GM18861 (cell line): ENCODE measurements around the gene FAM131C.
"Not testable (repeated sequence)": the region's sequence is repeated elsewhere in the genome, so short reads cannot be mapped to it uniquely, and the experiment has no call there.

Experiments
- ATAC-seq: cut with Tn5 transposase; IDR thresholded peaks from one replicate; pipeline ENCODE4 v1.9.1; 2021; ENCODE audit not compliant: unreplicated experiment

The FAM131C gene

GRCh38 chr1:16041200-16041599 lies 32.3 kb downstream of the FAM131C start:
- no peak for ATAC-seq

- ATAC-seq: not testable (repeated sequence)
These were observed 33.6 kb downstream of the FAM131C start for GRCh38 chr1:16039871-16040270.

- no peak for ATAC-seq
These were observed 34.9 kb downstream of the FAM131C start for GRCh38 chr1:16038620-16038912.

DNA sequence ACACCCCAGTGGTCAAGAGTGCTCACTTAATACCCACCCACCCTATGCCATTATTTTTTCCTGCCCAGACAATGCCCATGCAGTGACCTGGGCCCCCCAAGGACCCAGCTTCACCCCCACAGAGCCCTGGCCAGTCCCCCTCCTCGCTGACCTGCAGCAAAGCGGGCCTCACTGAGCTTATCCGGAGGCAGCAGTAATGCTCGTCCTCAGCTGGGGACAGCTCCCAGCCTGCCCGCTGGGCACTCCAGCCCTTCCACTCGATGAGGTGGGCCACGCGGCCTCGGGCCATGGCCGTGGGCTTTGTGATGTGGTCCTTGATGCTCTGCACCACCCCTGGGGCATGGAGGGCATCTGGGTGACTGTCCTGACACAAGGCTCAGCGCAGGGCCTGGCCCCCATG lies 37.0 kb downstream of the FAM131C start:
- not testable (repeated sequence) for ATAC-seq

DNA sequence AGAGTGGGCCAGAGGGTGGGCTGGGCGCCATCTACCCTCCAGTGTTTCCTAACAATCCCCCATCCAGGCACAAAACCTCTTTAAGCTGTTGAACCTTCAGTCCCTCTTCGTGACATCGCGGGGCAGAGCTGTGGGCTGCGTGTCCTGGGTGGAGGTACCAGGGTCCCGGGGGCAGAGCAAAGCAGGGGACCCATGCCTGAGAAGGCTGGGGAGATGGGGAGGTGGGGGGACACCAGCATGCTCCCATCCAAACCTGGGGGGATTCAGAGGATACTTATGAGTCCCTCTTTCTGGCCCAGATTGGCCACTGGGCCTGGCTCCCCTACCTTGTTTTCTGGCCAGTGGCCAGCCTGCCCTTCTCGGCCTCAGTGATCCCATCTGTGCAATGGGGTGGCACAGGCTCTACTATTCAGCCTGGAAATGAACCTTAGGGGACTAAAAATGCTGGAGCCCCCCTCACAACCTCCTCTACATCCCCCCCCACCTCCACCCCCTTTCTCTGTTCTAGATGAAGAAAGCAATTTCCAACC lies 40.3 kb downstream of the FAM131C start:
- ATAC-seq: not testable (repeated sequence)

- ATAC-seq: no peak
These were observed 40.9 kb downstream of the FAM131C start for GRCh38 chr1:16032388-16033102.

- ATAC-seq: no peak
These were observed 41.9 kb downstream of the FAM131C start for GRCh38 chr1:16031551-16031950.

GRCh38 chr1:16029288-16029687 lies 44.2 kb downstream of the FAM131C start:
- no peak for ATAC-seq

GRCh38 chr1:16029003-16029268 lies 44.5 kb downstream of the FAM131C start:
- ATAC-seq: not testable (repeated sequence)

GRCh38 chr1:16028237-16029002 lies 45.0 kb downstream of the FAM131C start:
- ATAC-seq: no peak

DNA sequence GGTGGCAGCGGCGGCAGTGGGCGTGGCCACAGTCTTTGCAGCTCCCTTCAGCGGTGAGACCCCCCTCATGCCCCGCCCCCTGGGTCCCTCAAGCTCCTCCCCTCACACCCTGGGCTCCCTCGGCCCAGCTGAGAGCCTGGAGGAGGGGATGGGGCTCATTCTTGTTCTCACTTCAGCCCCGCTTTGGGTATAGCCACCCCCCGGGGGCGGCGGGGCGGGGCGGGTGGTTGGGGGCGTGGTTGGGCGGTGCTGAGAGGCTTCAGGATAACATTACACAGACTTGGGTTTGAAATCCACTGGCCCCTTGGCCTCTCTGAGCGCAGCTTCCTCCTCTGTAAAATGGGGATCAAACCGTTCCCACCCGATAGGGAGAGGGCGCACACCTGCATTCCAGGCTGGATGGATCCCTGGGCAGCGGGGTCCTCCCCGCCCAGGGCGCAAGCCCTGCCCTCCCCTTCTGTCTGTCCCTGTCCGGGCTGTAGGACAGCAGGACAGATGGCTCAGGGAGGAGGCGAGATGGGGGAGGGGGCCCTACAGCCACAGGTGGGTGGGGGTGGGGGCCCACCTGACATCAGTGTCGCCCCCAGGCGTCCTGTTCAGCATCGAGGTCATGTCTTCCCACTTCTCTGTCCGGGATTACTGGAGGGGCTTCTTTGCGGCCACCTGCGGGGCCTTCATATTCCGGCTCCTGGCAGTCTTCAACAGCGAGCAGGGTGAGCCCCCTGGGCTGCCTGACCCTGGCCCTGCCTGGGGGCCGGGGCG lies 46.5 kb downstream of the FAM131C start:
- no peak for ATAC-seq

- not testable (repeated sequence) for ATAC-seq
These were observed 47.1 kb downstream of the FAM131C start for GRCh38 chr1:16026302-16026701.

- no peak for ATAC-seq
These were observed 50.3 kb downstream of the FAM131C start for GRCh38 chr1:16023050-16023653.

DNA sequence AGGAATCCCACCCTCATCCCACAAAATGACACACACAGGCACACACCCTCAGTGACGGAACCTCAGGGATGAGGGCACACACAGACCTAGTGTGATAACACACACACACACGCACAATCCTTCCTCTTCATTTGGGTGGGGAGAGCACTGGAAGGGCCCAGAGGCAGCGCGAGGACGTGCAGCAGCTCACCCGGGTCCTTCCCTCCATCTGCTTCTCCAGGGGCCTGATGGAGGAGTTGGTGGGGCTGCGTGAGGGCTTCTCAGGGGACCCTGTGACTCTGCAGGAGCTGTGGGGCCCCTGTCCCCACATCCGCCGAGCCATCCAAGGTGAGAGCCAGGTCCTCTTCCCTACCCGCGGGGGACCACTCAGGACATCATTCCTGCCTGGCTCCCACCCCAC lies 51.1 kb downstream of the FAM131C start:
- ATAC-seq: no peak

DNA sequence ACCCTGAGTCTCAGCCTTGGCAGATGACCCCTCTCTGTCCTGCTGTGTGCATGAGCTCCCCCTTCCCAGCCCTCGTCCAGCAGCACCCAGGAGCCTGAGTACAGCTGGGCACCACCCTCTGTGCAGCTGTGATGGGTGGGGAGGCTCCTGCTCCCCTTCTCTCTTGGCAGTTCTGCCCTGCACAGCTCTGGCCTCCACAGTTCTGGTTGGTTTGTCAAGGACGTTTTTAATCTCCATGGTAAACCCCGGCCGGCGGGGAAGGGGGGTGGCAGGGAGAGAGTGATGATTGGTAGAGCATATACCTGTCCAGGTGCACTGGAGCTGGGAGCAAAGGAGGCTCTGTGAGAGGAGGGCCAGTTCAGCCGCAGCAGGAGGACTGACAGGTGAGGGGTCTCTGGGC lies 51.8 kb downstream of the FAM131C start, which contains the start of gene CLCNKA:
Gene CLCNKA (plus strand): TSS at position 356 of the 400 bp plus-strand sequence. CDS start 584 bp downstream, outside the sequence.
- no peak for ATAC-seq

DNA sequence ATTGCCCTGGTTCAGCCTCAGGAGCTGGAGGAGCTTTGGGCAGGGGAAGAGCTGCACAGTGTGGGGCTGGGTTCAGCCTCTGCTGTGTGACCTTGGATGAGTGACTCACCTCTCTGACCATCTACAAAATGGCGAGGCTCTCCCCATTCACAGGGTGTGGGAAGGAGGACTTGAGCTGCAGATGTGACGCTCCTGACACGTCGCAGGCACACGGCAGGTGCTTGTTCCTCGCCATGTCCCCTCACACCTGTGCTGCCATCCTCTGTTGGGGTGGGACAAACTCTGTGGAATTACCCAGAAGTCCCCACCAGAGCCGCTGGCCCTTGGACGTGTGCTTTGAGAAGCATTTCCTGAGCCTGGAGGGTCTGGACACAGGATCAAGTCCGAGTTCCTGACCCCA lies 52.6 kb downstream of the FAM131C start:
- not testable (repeated sequence) for ATAC-seq

DNA sequence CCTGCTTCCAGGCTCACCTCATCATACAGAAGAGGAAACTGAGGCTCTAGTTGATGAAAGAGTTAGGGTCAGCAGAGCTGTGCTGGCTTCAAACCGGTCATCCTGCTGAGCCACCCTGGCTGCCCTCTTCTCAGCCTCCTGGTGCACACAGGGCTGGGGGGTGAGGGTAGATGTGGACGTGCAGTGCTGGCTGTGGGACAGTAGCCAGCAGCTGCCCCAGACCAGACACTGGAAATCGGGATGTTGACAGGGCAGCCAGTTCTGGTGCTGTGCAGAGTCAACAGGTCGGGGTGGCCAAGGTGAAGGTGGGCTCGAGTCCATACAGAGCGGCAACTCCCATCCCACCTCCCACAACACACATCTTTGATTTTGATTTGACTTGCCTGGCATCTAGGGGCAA lies 53.1 kb downstream of the FAM131C start:
- ATAC-seq: no peak

DNA sequence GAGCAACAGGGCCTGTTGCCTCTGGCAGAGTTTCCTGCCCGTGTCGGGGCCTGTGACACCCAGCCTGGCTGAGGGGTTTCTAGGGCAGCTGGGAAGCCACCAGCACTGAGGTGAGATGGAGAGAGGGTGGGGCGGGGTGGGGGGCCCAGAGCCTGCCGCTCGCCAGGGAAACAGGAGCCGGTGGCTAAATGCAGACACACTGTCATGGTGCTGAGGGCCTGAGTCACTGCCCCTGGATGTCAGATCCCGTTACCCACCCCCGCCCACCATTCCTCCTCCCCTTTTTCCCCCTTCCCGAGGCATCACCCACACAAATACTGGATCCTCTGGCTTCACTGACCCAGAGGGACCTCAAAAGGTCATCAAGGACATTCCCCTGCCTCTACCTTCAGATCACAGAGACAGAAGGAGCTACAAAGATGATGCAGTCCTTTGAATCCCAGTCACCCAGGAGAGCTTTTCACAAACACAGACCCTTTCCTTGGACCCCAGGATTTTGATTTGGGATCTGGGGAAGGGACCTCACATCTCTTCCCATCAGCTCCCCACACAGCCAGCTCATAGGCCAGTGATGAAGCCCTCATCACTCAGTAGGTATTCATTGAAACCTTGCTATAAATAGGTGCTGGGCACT lies 53.7 kb downstream of the FAM131C start:
- no peak for ATAC-seq

GRCh38 chr1:16018749-16019643 lies 54.5 kb downstream of the FAM131C start:
- ATAC-seq: no peak

GRCh38 chr1:16018308-16018707 lies 55.1 kb downstream of the FAM131C start:
- ATAC-seq: no peak
